WTC11 (cell line): ENCODE measurements around the gene SLC25A21. TPM values are rescaled to one million over a fixed set of nuclear protein-coding genes. Genes with fewer than 3 reads are reported as not detected.

Experiments used
- ATAC-seq: fragments of 200-7000 bp; cut with Tn5 transposase; 2 replicates; pipeline ENCODE4 v1.10.0; 2021; ENCODE audit warnings: mild to moderate bottlenecking, moderate library complexity
- CTCF ChIA-PET: fragments of 300-600 bp; sonication (Branson Sonifier 250); formaldehyde crosslinking; loops from one replicate; lab custom pipeline; 2021; ENCODE audit warnings: antibody characterized with exemption; lab: Charles Lee
- POLR2A ChIA-PET: fragments of 350-600 bp; sonication (Branson Sonifier 250); formaldehyde crosslinking; loops from one replicate; lab custom pipeline; 2021; ENCODE audit warnings: antibody characterized with exemption; lab: Charles Lee
- DNase-seq: peaks from one replicate; pipeline ENCODE4 v3.0.0; 2021; ENCODE audit warnings: low spot score
- H3K27ac Mint-ChIP-seq: 2 replicates; pipeline ENCODE4 v1.8.0; 2021; ENCODE audit warnings: mixed read lengths
- H3K27me3 Mint-ChIP-seq: 2 replicates; pipeline ENCODE4 v1.8.0; 2021; ENCODE audit warnings: low read depth, mild to moderate bottlenecking, moderate library complexity, mixed read lengths
- H3K36me3 Mint-ChIP-seq: 2 replicates; pipeline ENCODE4 v1.8.0; 2021; ENCODE audit warnings: mixed read lengths
- H3K4me1 Mint-ChIP-seq: 2 replicates; pipeline ENCODE4 v1.8.0; 2022; ENCODE audit warnings: mixed read lengths
- H3K4me3 Mint-ChIP-seq: 2 replicates; pipeline ENCODE4 v1.8.0; 2021; ENCODE audit warnings: mild to moderate bottlenecking, moderate library complexity, mixed read lengths
- H3K9me3 Mint-ChIP-seq: 2 replicates; pipeline ENCODE4 v1.8.0; 2021; ENCODE audit warnings: mixed read lengths
- AR ChIP-seq: fragments of 250-450 bp; sonication (Bioruptor Pico); IDR thresholded peaks from 2 replicates; pipeline ENCODE4 v1.9.0; 2021; ENCODE audit warnings: mild to moderate bottlenecking
- ATF6 ChIP-seq: sonication (generic); formaldehyde crosslinking; IDR thresholded peaks from 2 replicates; pipeline ENCODE4 v1.8.1; 2023; ENCODE audit warnings: mild to moderate bottlenecking, missing genetic modification reagents
- CREB1 ChIP-seq: sonication (generic); formaldehyde crosslinking; IDR thresholded peaks from 2 replicates; pipeline ENCODE4 v1.8.0; 2023; ENCODE audit warnings: mild to moderate bottlenecking, missing genetic modification reagents
- E2F4 ChIP-seq: sonication (generic); formaldehyde crosslinking; IDR thresholded peaks from 2 replicates; pipeline ENCODE4 v1.8.1; 2022; ENCODE audit warnings: low read depth, mild to moderate bottlenecking, moderate library complexity, missing genetic modification reagents, borderline replicate concordance
- EMX1 ChIP-seq: fragments of 250-450 bp; sonication (Bioruptor Pico); IDR thresholded peaks from 2 replicates; pipeline ENCODE4 v1.8.0; 2021; ENCODE audit warnings: mild to moderate bottlenecking
- IRF2 ChIP-seq: sonication (generic); formaldehyde crosslinking; IDR thresholded peaks from 2 replicates; pipeline ENCODE4 v1.8.0; 2022; ENCODE audit warnings: low read depth, missing genetic modification reagents, borderline replicate concordance
- KAT7 ChIP-seq: sonication (generic); formaldehyde crosslinking; IDR thresholded peaks from 2 replicates; pipeline ENCODE4 v1.8.1; 2023; ENCODE audit warnings: missing genetic modification reagents, mild to moderate bottlenecking, borderline replicate concordance
- MXD4 ChIP-seq: fragments of 250-450 bp; sonication (Bioruptor Pico); IDR thresholded peaks from 2 replicates; pipeline ENCODE4 v1.8.0; 2021; ENCODE audit warnings: mild to moderate bottlenecking, moderate library complexity, borderline replicate concordance
- NFYB ChIP-seq: sonication (generic); formaldehyde crosslinking; conservative IDR thresholded peaks from 2 replicates; pipeline ENCODE4 v1.8.0; 2022; ENCODE audit warnings: low read depth, missing genetic modification reagents
- SMAD4 ChIP-seq: sonication (generic); formaldehyde crosslinking; IDR thresholded peaks from 2 replicates; pipeline ENCODE4 v1.8.0; 2022; ENCODE audit warnings: mild to moderate bottlenecking, missing genetic modification reagents
- TP53 ChIP-seq: sonication (generic); formaldehyde crosslinking; IDR thresholded peaks from 2 replicates; pipeline ENCODE4 v1.8.1; 2023; ENCODE audit warnings: mild to moderate bottlenecking, missing genetic modification reagents
- USF1 ChIP-seq: sonication (generic); formaldehyde crosslinking; IDR thresholded peaks from 2 replicates; pipeline ENCODE4 v1.8.0; 2022; ENCODE audit warnings: mild to moderate bottlenecking, missing genetic modification reagents
- ZNF263 ChIP-seq: sonication (generic); formaldehyde crosslinking; IDR thresholded peaks from 2 replicates; pipeline ENCODE4 v1.8.1; 2022; ENCODE audit warnings: low read depth, mild to moderate bottlenecking, moderate library complexity, missing genetic modification reagents
- ZNF281 ChIP-seq: sonication (generic); formaldehyde crosslinking; IDR thresholded peaks from 2 replicates; pipeline ENCODE4 v1.8.0; 2023; ENCODE audit warnings: mild to moderate bottlenecking, missing genetic modification reagents
- ZNF317 ChIP-seq: sonication (generic); formaldehyde crosslinking; IDR thresholded peaks from 2 replicates; pipeline ENCODE4 v1.8.1; 2023; ENCODE audit warnings: low read depth, mild to moderate bottlenecking, moderate library complexity, missing genetic modification reagents, borderline replicate concordance
- ZNF532 ChIP-seq: fragments of 250-450 bp; sonication (Bioruptor Pico); IDR thresholded peaks from 2 replicates; pipeline ENCODE4 v1.9.0; 2021; ENCODE audit warnings: mild to moderate bottlenecking, borderline replicate concordance
- total RNA-seq: library from RNA; stranded (reverse); gene quantifications from 3 replicates; pipeline ENCODE4 v1.2.3, GENCODE V29; 2021

The SLC25A21 gene
- total RNA-seq, 1 experiment from 2014 or later, result 8.2 TPM

GRCh38 chr14:37021390-37021789 lies 151.0 kb downstream of the SLC25A21 start:
- no peaks in the 10 kb centered on the region for H3K36me3 Mint-ChIP-seq
- peaks cover 5% of the 10 kb centered on the region for H3K9me3 Mint-ChIP-seq
- H3K4me3 Mint-ChIP-seq, result no peak overlapping the region
- no peaks in the 10 kb centered on the region for H3K4me1 Mint-ChIP-seq
- ATAC-seq (no peak), DNase-seq (no peak)
- TF ChIP-seq CREB1 (CRISPR knock-in tag), result no peak
- TF ChIP-seq USF1, result no peak
- TF ChIP-seq MXD4 (CRISPR knock-in tag), result no peak
- no peak for TF ChIP-seq IRF2 (CRISPR knock-in tag)
- no peak for TF ChIP-seq ATF6
- no peak for TF ChIP-seq SMAD4 (CRISPR knock-in tag)
- TF ChIP-seq ZNF263 (CRISPR knock-in tag), result no peak
- no peak for TF ChIP-seq KAT7 (CRISPR knock-in tag)
- no peak for TF ChIP-seq AR (CRISPR knock-in tag)
- TF ChIP-seq ZNF281, result no peak
- no peak for TF ChIP-seq EMX1 (CRISPR knock-in tag)
- no peak for TF ChIP-seq TP53
- no peak for TF ChIP-seq ZNF532
- no peak for TF ChIP-seq E2F4 (CRISPR knock-in tag)
- no peak for TF ChIP-seq NFYB (CRISPR knock-in tag)
- TF ChIP-seq ZNF317 (CRISPR knock-in tag), result no peak
- ChIA-PET POLR2A (no interaction called here), CTCF (no interaction called here)
- H3K27ac Mint-ChIP-seq, result no peak overlapping the region
- H3K27me3 Mint-ChIP-seq, result no peaks in the 10 kb centered on the region
